GM19468 (cell line): ENCODE data around the gene SLC1A3.

Experiments used
- ATAC-seq: cut with Tn5 transposase; IDR thresholded peaks from one replicate; pipeline ENCODE4 v1.9.1; 2021; ENCODE audit warnings: mild to moderate bottlenecking, moderate library complexity, moderate number of reproducible peaks; ENCODE audit not compliant: unreplicated experiment; ENCODE audit errors: extremely low read depth

SLC1A3 gene

DNA sequence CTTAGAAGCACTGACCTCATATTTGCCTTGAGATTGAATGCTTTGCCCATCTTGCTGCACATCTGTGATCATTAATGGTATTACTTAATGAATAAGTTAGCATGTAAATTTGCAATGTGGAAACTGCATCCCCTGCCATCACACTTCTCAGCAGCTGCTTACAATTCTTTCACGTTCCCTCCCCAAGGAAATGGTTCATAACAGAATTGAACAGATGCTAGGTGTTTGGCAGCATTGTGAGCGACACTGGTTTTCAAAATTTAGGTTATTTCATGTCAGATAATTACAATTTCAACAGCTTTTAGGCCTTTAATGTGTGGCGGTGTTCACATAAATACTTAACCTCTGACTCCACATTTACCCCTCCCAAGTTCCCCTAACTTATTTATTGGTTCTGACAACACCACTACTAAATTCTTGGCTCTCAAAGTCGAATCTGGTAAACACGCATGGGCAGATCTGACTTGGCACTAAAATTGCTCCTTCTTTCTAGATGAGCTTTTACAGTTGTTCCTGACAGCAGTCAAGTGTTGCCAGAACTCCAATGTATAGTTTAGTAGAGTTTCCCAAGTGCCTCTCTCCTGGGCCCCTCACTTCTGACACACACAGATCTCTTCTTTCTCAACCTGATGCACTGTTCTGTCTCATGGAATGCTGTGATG is 46.8 kb downstream of the SLC1A3 start:
- no peak for ATAC-seq

DNA sequence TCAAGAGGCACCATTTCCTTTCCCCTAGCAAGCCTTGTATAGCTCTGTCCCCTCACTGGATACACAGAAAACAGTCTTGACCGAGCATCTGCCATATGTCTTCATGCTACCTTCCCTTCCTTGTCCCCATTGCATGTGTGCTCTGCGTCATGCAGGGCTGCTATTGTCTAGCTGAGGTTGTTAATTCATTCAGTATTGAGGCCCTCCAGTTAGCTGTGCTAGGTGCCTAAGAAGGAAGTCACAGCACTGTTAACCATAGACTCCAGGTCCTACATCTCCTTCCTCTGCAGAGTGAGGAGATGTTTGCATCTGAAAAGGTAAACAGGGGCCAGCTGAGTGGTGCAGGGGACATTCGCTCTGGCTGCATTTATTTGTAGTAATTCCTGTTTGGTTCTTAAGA is 48.2 kb downstream of the SLC1A3 start:
- no peak for ATAC-seq

DNA sequence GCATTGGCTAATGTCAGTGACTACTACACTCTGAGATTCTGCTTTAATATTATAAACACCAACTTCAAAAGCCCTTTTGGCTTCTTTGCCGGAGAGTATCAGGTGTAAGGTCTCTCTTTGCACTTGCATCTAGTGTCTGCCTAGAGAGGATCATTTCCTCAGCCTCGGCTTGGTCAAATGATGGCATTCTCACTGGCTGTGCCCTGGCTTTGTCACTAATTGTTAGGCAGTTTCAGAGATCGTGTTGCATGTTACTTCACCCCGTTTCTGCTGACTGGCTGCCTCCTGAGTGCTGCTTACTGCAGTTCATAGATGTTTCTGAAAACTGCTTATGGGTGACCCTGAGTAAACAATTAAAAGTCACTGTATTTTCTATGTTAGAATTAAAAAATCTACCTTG is 48.8 kb downstream of the SLC1A3 start:
- no peak for ATAC-seq

DNA sequence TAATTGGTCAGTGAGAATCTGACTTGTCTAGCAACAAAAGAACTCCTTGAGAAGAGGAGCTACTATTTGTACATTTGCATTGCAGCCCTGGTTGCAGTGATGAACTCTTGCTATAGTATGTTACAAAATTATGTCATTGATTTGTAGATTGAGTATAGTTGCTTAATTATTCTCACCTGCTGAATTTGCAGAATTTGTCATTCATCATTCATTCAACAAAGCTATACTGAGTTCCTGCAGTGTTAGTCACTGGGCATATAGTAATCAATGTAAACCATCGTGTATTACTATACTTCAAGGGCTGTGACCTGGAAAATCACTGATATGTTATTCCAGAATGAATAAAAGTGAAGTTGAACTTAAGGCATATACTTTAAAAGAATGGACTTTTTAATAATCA is 50.1 kb downstream of the SLC1A3 start:
- ATAC-seq: no peak

DNA sequence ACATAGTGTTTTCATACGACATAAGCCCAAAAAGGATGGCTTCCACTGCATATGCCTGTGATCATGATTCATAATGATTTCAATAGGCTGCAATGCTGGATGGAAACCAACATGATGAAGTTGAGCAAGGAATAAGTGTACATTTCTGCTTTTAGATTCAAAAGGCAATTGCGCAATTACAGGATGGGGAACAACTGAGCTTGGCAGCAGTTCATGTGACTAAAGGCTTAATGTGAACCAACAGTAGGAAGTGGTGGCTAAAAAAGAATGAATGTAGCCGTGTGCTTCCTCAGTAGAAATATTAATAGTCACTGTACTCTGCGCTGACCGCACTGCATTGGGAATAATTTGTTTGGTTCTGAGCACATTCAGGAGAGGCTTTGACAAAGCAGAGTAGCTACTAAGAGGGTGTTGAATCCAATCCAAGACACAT is 51.2 kb downstream of the SLC1A3 start:
- no peak for ATAC-seq

DNA sequence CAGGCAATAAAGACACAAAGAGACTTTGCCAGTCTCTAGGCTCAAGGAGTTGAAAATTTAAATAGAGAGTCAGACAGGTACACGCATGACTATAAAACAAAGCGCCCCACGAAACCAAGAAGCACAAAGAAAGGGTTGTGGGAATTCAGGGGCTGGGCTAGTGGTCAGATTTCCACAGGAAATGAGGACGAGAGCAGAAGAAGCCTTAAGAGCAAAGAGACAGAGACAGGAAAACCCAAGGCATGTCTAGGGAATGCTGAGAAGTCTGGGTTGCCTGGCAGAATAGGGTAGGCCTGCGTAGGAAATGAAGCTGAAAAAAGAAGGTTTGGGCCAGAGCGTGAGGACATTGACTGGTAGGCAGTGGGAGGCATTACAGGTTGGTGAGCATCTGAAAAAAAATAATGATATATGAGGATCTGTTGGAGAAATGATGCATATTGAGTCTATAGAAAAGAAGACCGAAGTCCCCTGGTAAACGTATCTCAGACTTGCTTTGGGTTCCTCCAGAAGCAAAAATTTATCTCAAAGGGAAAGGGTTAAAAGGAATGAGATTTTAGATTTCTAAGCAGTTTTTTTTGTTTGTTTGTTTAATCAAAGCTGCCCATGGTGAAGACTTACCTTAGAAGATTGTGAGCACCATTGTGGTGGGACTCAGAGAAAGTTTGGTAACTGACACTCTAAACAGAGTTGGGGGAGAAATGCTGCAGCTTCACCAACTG is 51.8 kb downstream of the SLC1A3 start:
- no peak for ATAC-seq

DNA sequence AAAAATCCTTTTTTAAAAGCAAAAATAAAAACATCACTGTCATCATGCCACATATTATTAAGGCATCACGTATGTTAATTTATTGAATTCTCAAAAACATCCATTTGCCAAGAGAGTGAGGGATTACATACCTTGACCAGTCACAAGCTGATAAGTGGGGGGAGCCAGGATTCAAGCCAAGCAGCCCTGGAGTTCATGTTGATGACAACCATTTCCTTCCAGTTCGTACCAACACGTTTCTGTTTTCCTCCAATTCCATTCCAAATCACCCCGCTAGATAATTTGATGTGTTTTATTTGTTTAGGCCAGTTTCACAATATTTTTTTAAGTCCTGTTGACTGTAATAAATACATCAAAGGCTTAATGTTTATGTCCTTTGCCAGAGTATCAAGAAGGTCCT is 53.0 kb downstream of the SLC1A3 start:
- no peak for ATAC-seq

DNA sequence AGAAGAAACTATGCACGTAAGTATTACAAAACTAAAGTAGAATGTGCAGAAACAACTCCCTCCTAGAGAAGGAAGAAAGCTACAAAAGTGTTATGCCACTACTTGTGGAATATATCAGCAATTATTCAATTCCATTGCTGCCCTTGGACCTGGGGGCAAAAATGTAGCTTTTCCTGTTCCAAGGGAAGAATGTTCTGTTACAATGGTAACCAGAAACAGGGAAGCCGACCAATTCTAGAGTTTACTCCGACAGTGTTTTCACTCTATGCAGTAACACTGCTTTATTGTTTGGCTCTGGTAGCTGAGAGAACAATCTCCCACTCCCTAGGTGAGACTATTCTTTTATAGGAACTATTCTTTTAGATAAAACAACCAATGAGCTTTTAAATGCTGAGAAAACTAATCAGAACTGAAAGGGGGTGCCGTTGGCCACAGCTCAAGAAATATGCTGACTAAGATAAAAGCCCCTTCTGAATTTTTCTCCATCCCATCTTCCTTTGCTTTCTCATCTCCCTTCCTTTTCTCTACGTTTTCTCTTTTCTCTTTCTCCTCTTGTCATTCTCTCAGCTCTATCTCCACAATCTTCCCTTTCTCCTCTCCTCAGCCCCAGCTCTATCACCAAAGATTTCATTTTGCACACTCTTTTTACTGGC is 54.1 kb downstream of the SLC1A3 start:
- ATAC-seq: no peak

DNA sequence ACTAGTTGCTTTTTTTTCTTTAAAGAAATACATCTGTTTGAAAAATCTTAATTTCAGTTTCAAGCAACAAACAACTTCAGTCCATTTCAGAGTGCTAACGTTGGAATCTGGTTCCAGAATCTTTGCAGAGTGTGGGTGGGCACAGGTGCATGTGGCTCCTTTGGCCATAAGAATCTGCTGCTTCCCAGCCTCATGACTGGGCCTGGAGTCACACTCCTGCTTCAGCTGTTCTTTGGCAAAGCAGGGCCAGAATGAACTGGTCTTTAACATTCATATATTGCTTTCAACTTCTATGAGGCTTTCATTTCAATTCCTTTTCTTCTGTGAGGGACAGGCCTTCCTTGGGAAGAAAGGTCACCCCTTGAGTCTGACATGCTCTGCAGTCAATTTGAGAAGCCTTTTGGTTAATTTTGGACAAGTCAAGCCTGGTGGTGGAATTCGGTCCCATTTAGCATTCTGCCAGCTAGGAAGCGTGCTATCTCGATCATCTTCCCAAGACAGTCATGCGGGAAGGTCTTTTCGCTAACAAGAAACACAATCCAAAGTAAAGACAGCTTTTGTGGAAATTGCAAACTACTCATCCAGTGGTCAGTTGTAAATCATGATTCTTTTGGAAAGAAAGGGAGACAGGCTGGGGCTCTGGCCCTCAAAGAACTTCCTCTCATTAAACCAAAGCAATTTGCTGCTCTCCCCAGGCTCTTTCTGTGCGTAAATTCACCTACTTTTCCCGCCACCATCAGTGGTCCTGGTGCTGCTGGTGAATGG is 55.2 kb downstream of the SLC1A3 start:
- no peak for ATAC-seq

DNA sequence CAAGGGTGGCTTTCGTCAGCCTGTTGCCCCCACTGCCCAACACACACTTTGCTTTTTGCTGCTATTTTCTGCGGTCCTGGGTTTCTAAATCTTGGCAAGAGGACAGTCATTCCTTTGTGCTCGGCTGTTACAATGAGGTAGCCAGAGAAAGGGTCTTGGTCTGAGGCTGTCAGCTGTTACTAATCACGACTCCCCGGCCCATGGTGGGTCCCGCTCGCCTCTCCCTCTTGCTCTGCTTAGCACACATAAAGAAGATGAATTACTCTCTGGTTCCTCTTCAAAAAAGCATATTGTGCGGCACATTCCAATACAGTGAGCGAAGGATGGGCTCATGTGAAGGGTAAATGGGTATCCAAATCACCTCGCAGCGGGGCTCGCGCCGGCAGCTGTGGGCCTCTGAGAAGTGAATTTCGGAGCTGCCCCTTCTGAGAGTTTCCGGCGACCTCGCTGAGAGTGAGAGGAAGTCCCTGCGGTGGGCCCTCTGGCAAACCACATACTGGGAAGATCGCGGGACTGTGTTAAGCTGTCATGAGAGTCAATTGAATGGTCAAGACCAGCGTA is 56.0 kb downstream of the SLC1A3 start:
- no peak for ATAC-seq

DNA sequence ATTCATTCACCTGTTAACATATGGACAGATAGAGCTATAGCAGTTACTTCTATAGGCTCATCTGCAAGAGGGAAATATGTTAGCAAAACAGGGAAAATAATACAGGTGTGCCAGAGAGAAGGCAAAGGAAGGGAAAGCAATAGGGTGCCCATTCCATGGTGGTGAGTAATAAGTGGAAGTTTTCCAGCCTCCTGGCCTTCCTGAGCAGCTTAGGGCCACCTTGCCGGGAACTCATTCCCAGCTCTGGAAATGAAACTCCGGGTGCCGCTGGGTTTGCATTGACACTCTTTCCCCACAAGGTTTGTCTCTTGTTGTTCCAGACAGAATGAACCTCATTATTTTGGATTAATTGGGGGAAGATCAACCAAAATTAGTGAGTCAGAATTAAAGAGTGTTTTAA is 58.4 kb downstream of the SLC1A3 start:
- ATAC-seq: no peak

DNA sequence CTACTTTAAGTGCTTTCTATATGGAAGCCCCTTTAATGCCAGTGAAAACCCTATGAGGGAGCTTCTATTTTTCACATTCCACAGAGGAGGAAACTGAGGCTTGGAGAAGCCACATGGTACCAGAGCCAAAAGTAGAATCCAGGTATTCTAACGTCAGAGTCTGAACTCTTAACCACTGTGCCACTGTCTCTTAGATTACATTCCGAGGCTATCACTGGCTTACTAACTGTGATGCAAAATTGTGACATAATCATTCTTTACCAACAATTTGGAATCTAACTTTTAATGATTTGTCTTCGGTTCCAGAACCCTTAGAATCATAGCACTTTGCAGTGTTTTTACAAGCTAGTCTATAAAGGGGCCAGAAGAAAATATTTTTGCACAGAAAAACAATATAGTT is 59.2 kb downstream of the SLC1A3 start:
- ATAC-seq: no peak

DNA sequence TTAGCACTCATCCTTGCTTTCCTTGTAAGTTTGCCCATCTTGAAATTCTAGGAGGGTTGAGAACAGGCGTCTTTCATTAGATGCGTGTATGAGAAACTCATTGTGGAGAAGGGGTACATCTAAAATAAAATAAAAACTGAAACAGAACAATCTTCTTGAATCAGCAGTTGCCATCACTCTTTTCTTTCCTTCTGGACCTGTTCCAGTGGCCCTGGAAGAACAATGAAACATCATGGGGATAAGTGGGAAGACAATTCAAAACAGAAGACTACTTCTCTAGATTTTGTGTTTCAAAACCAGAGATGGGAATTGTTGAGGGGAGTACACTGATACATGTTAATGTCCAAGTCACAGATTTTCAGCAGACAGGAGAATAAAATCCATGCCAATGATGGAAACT is 59.9 kb downstream of the SLC1A3 start:
- ATAC-seq: no peak

DNA sequence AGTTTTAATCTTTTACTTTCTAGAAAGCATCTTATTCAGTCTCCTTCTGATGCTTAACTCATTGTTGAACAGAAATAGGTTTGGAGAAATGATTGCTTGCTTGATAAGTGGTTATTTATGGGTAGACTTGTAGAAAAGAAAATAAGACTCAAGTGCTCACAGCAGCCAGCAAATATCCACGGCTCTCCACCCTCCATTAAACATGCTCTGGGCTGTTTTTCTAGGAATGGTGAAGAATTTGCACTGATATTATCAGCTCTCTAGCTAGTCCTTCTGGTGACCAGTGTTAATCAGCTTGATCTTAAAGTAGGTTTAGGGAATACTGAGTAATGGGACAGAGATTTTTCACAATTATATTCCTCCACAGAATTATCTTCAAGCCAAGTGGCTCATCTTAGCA is 60.6 kb downstream of the SLC1A3 start:
- ATAC-seq: no peak

DNA sequence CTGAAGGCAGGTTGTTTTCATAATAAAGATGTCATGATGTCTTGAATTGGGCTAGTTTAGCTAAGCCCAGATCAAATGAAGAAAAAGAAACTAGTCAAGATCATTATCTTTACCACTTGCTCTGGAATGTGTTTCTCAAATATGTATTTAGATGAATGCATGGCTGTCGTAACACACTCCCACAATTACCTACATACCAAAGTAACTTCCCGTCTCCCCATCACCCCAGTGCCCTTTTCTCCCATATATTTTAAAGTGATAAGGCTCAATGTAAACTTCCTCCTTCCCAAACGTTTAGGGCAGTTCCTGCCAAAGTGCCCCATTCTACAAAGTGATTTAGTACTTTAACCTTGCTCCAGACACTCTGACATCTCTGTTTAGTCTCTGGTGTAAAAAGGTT is 61.4 kb downstream of the SLC1A3 start:
- no peak for ATAC-seq

DNA sequence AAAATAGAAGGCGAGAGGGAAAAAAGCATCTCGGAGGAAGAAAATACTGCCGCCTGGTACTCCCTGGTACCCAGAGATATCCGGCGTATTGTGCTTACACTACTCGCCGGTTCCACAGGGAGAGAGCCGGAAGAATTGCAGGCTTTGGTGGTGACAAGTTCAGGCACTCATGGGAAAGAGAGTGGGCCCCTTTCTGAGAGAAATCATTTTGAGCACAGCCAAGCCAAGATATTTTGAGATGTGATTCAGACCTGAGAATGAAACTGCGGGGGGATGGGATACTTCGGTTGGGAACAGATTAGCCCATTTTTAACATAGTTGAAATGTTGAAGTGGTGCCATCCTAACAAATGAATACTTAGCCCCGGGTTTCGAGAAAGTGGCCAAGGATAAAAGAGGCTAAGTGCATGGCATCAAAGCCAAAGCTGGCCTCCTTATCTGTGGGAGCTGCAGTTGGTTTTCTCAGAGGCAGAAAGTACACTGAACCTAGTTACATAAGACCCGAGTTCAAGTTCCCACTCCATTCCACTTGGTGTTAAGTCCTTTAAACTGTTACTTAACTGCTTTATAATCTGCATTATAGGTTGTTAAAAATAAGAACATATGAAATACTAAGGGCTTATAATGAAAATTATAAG is 62.7 kb downstream of the SLC1A3 start:
- no peak for ATAC-seq

DNA sequence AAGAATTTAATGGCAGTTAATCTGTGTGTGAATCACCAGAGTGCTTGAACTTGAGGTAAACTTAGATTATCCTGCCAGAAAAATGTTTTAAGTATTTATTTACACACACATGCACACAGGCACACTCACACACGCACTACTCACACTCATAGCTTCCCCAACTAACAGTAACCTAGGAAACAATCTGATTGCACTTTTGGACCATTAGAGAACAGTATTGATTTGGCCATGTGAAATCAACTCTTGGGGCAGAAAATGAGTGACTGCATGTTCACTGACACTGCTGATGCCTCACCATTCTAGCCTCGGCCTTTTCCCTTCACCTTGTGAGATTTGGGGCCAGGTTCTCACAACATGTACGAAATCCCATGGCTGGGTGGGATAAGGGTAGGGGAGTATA is 64.1 kb downstream of the SLC1A3 start:
- no peak for ATAC-seq

DNA sequence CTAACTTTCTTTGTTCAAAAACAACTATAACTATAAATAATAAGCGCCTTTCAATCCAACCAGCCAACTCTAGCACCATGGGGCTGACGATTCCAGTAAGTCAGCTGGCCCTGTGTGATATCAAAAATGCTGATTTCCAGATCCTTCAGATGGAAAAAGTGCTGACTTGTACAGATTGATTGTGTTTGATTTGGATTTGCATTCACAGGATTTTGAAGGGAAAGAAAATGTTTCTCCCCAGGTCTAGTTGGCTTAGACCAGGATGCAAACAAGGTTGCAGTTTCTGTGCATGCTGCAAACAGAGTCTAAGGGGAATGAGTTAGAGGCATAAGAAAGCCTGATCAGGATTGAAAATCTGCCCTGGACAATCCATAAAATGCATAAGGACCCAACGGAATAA is 68.9 kb downstream of the SLC1A3 start:
- ATAC-seq: no peak

DNA sequence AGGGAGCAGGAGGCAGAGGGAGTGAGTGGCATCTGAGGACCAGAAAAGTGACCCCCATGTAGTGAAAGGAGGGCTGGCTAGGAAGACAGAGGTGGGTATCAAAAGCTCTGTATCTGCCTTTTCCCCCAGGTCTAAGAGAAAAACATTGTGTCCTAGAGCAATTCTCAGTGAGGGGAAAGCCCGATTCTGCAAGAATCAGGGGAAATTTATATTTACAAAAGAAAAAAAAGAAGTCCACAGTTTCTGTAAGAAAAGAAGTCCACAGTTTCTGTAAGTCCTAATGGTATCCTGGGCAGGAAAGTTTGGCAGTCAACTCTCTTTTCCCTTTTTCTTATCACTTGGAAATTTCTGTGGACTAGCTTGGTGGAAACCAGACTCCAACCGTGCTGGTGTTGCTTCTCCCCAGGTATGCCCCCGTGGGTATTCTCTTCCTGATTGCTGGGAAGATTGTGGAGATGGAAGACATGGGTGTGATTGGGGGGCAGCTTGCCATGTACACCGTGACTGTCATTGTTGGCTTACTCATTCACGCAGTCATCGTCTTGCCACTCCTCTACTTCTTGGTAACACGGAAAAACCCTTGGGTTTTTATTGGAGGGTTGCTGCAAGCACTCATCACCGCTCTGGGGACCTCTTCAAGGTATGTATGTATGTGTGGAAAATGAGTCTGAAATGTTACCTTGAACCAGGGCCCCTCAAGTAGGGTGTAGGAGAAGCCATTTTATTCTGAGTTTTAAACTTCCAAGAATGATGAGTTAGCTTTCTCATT is 73.0 kb downstream of the SLC1A3 start:
- no peak for ATAC-seq
